Ishikawa (cell line): ENCODE results near the gene PTPA.

ENCODE experiments used
- CEBPB ChIP-seq: IDR thresholded peaks from 2 replicates; pipeline ENCODE4 v1.6.1; 2012
- CREB1 ChIP-seq: IDR thresholded peaks from 2 replicates; pipeline ENCODE4 v1.6.1; 2012; ENCODE audit warnings: low read depth
- FOXM1 ChIP-seq: IDR thresholded peaks from 2 replicates; pipeline ENCODE4 v1.6.1; 2012; ENCODE audit warnings: low read depth, borderline replicate concordance
- RAD21 ChIP-seq: IDR thresholded peaks from 2 replicates; pipeline ENCODE4 v1.6.1; 2012; ENCODE audit warnings: low read depth
- TAF1 ChIP-seq: IDR thresholded peaks from 2 replicates; pipeline ENCODE4 v1.6.1; 2012; ENCODE audit warnings: low read depth, mild to moderate bottlenecking
- TCF12 ChIP-seq: IDR thresholded peaks from 2 replicates; pipeline ENCODE4 v1.6.1; 2012; ENCODE audit warnings: low read depth
- TF ChIP-seq, protein P1 (sequence below): IDR thresholded peaks from 2 replicates; pipeline ENCODE4 v1.6.1; 2012

- no peak for TF ChIP-seq CREB1
- no peak for TF ChIP-seq CEBPB
- no peak for TF ChIP-seq FOXM1
- TF ChIP-seq, protein P1, sequence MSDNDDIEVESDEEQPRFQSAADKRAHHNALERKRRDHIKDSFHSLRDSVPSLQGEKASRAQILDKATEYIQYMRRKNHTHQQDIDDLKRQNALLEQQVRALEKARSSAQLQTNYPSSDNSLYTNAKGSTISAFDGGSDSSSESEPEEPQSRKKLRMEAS: no peak
- no peak for TF ChIP-seq RAD21
- TF ChIP-seq TCF12: no peak
- no peak for TF ChIP-seq TAF1
Measured at GRCh38 chr9:129165198-129165597, 54.0 kb downstream of the PTPA start.
